A549 (cell line): ENCODE measurements around the gene ICAM2. TPM values are rescaled to one million over a fixed set of nuclear protein-coding genes. Genes with fewer than 3 reads are reported as not detected.

Source experiments
- ATAC-seq, 2 experiments: fragments of 200-7000 bp in 1 of 2; fragments of >200 bp in 1 of 2; cut with Nextera tagmentation in 1 of 2; cut with Tn5 transposase in 1 of 2; 3 replicates each; pipeline versions ENCODE4 v1.8.0 to v1.9.1; 2018 to 2020; ENCODE audit warnings: mild to moderate bottlenecking in 1 of 2, moderate library complexity in 1 of 2
- CTCF ChIA-PET: fragments of 300-600 bp; sonication (Branson Sonifier 250); formaldehyde crosslinking; extraction: SDS; loops from one replicate; lab custom pipeline; 2021; ENCODE audit warnings: antibody characterized with exemption, inconsistent platforms; lab: Yijun Ruan, JAX
- POLR2A ChIA-PET: fragments of 350-600 bp; formaldehyde crosslinking; extraction: SDS; loops from one replicate; lab custom pipeline; 2021; ENCODE audit warnings: antibody characterized with exemption, inconsistent platforms; lab: Yijun Ruan, JAX
- DNase-seq, 2 experiments: peaks; one replicate each; pipeline versions ENCODE4 v3.0.0 to v3.0.0-alpha.2; 2011 to 2016; ENCODE audit warnings: low read depth in 1 of 2, low spot score in 1 of 2
- FAIRE-seq: peaks from 2 replicates; lab custom pipeline; 2011; peaks lifted over from hg19 to GRCh38; lab: Jason Lieb, UNC
- H3K27ac ChIP-seq, 2 experiments: fragments of >200 bp; sonication (Bioruptor Twin); formaldehyde crosslinking; 3 replicates each; pipeline ENCODE4 v1.5.1; 2016 to 2017
- H3K4me1 ChIP-seq: fragments of >200 bp; sonication (Bioruptor Twin); formaldehyde crosslinking; 3 replicates; pipeline ENCODE4 v1.6.1; 2016
- H3K4me2 ChIP-seq: fragments of >200 bp; sonication (Bioruptor Twin); formaldehyde crosslinking; 3 replicates; pipeline ENCODE4 v1.6.1; 2016
- H3K4me3 ChIP-seq: fragments of >200 bp; sonication (Bioruptor Twin); formaldehyde crosslinking; 3 replicates; pipeline ENCODE4 v1.5.1; 2016
- H3K9me3 ChIP-seq: fragments of >200 bp; sonication (Bioruptor Twin); formaldehyde crosslinking; 3 replicates; pipeline ENCODE4 v1.6.1; 2016
- CHD2 ChIP-seq: fragments of 150-350 bp; IDR thresholded peaks from 2 replicates; pipeline ENCODE4 v1.6.1; 2014; ENCODE audit warnings: low read length; ENCODE audit not compliant: partially characterized antibody
- EHMT2 ChIP-seq: fragments of 200-600 bp; sonication (generic); IDR thresholded peaks from 2 replicates; pipeline ENCODE4 v1.6.1; 2016; ENCODE audit warnings: antibody characterized with exemption, low read depth, mild to moderate bottlenecking, moderate library complexity
- EP300 ChIP-seq, 2 experiments: fragments of >200 bp; sonication (Bioruptor Twin); formaldehyde crosslinking; IDR thresholded peaks; 2 replicates in 1 of 2; 3 replicates in 1 of 2; pipeline ENCODE4 v1.6.1; 2016 to 2017
- ESRRA ChIP-seq: fragments of 150-350 bp; IDR thresholded peaks from 2 replicates; pipeline ENCODE4 v1.6.1; 2014; ENCODE audit warnings: mild to moderate bottlenecking, low read length, borderline replicate concordance
- FOSL2 ChIP-seq, 2 experiments: fragments of 450-650 bp in 1 of 2; fragments of >200 bp in 1 of 2; sonication (Bioruptor Twin) in 1 of 2; formaldehyde crosslinking; IDR thresholded peaks; 2 replicates each; pipeline versions ENCODE4 v1.5.0 to v1.6.1; 2016 to 2020; ENCODE audit warnings: mild to moderate bottlenecking in 1 of 2, moderate library complexity in 1 of 2
- FOXS1 ChIP-seq: fragments of 250-450 bp; sonication (Bioruptor Pico); IDR thresholded peaks from 2 replicates; pipeline ENCODE4 v1.5.0; 2020; ENCODE audit warnings: mild to moderate bottlenecking, moderate library complexity
- GATA3 ChIP-seq: IDR thresholded peaks from 2 replicates; pipeline ENCODE4 v1.6.1; 2012; ENCODE audit warnings: borderline replicate concordance
- HOXA7 ChIP-seq: fragments of 250-450 bp; sonication (Bioruptor Pico); IDR thresholded peaks from 2 replicates; pipeline ENCODE4 v1.5.0; 2020; ENCODE audit warnings: mild to moderate bottlenecking, moderate library complexity
- KDM5A ChIP-seq: fragments of 200-600 bp; sonication (generic); IDR thresholded peaks from 2 replicates; pipeline ENCODE4 v1.6.1; 2016; ENCODE audit warnings: antibody characterized with exemption, mild to moderate bottlenecking
- NPAS2 ChIP-seq: fragments of 250-450 bp; sonication (Bioruptor Pico); IDR thresholded peaks from 2 replicates; pipeline ENCODE4 v1.8.0; 2022; ENCODE audit warnings: mild to moderate bottlenecking, moderate library complexity, borderline replicate concordance
- NR3C1 ChIP-seq: fragments of >200 bp; sonication (Bioruptor Twin); formaldehyde crosslinking; IDR thresholded peaks from 3 replicates; pipeline ENCODE4 v1.6.1; 2017
- PHF8 ChIP-seq: fragments of 200-600 bp; sonication (generic); IDR thresholded peaks from 2 replicates; pipeline ENCODE4 v1.6.1; 2016; ENCODE audit warnings: low read depth, mild to moderate bottlenecking, antibody characterized with exemption, moderate library complexity, borderline replicate concordance
- RAD21 ChIP-seq, 2 experiments: fragments of >200 bp in 1 of 2; sonication (Bioruptor Twin) in 1 of 2; formaldehyde crosslinking in 1 of 2; IDR thresholded peaks in 1 of 2; conservative IDR thresholded peaks in 1 of 2; 2 replicates in 1 of 2; 3 replicates in 1 of 2; pipeline ENCODE4 v1.6.1; 2012 to 2018; ENCODE audit warnings: inconsistent platforms in 1 of 2
- RARB ChIP-seq: fragments of 250-450 bp; sonication (Bioruptor Pico); IDR thresholded peaks from 2 replicates; pipeline ENCODE4 v1.8.0; 2021; ENCODE audit warnings: mild to moderate bottlenecking, moderate library complexity
- RCOR1 ChIP-seq: fragments of 150-350 bp; IDR thresholded peaks from 2 replicates; pipeline ENCODE4 v1.6.1; 2014; ENCODE audit warnings: antibody characterized with exemption, low read length, low read depth
- SMC3 ChIP-seq: fragments of >200 bp; sonication (Bioruptor Twin); formaldehyde crosslinking; IDR thresholded peaks from 3 replicates; pipeline ENCODE4 v1.6.1; 2018; ENCODE audit warnings: inconsistent platforms
- SREBF2 ChIP-seq: fragments of 450-650 bp; IDR thresholded peaks from 2 replicates; pipeline ENCODE4 v1.6.1; 2014; ENCODE audit warnings: mild to moderate bottlenecking, moderate library complexity
- TFCP2L1 ChIP-seq: fragments of 250-450 bp; sonication (Bioruptor Pico); IDR thresholded peaks from 2 replicates; pipeline ENCODE4 v1.5.0; 2021; ENCODE audit warnings: mild to moderate bottlenecking
- TP53 ChIP-seq: fragments of 250-450 bp; sonication (Bioruptor Pico); IDR thresholded peaks from 2 replicates; pipeline ENCODE4 v1.5.0; 2021; ENCODE audit warnings: mild to moderate bottlenecking, moderate library complexity
- ZNF302 ChIP-seq: fragments of 250-450 bp; sonication (Bioruptor Pico); IDR thresholded peaks from 2 replicates; pipeline ENCODE4 v1.9.0; 2021; ENCODE audit warnings: inconsistent platforms, mild to moderate bottlenecking, moderate library complexity
- WGBS: methylation state at CpG from one replicate; pipeline ENCODE4 v1.1.6; 2017; ENCODE audit errors: missing lambda C conversion rate; 5-methylcytosine and 5-hydroxymethylcytosine counted together
- polyA plus RNA-seq, 4 experiments: library from polyadenylated mRNA; depleted of rRNA in 3 of 4; stranded (reverse); fragments of >200 nt; fragmentation: RNase III in 1 of 4; extraction: RNeasy Plus Mini Kit Qiagen cat#74134 plus additional on column Dnase treatment in 1 of 4; gene quantifications; 2 replicates in 3 of 4; 3 replicates in 1 of 4; pipeline ENCODE4 v1.2.3, GENCODE V29; 2011 to 2017
- TF ChIP-seq, protein P1 (sequence below): fragments of >200 bp; sonication (Bioruptor Twin); formaldehyde crosslinking; IDR thresholded peaks from 3 replicates; pipeline ENCODE4 v1.6.1; 2016
- TF ChIP-seq, protein P2 (sequence below): IDR thresholded peaks from 2 replicates; pipeline ENCODE4 v1.6.1; 2012
- TF ChIP-seq, protein P3 (sequence below): fragments of 200-600 bp; sonication (generic); IDR thresholded peaks from 2 replicates; pipeline ENCODE4 v1.6.1; 2016; ENCODE audit warnings: antibody characterized with exemption, mild to moderate bottlenecking, moderate library complexity

The ICAM2 gene
- polyA plus RNA-seq, 2 of the 4 experiments (the other 2 are of a cell fraction), result not detected

DNA sequence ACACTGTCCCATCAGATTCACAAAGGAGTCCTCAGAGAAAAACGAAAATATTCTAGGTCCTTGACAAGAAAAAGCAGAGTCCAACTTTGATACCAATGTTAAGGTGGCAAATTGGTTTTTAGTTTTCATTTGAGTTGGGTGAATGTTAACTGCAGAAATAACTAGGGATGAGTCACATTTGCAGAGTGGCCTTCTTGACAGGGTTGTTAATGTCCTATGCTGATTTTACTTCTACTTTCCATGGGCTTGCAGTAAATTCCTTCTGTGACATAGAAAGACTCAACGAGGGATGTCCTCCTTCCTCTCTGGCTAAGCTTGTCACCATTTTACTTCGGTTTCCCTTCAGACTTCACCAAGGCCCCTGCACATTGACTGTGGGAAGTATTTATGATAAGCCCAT is 47.2 kb upstream of the ICAM2 start:
- peaks cover 18% of the 10 kb centered on the region for H3K9me3 ChIP-seq
- CTCF ChIA-PET, result interaction anchor here (1.8 to 2.0 kb wide), 2 partner anchors 38 to 66 kb away, joined by 5 to 14 read pairs; no protein-coding TSS in a partner anchor
- H3K4me3 ChIP-seq, result no peak overlapping the region
- FAIRE-seq (no peak), DNase-seq (no peak), ATAC-seq (no peak)
- TF ChIP-seq FOSL2 (IDR thresholded peaks at IDR 0.05), result no peak
- peak; percentile 14; the same call in 1 of the 2 replicates for TF ChIP-seq FOSL2 (CRISPR knock-in tag; IDR thresholded peaks at IDR 0.05)
- TF ChIP-seq EHMT2, result no peak
- TF ChIP-seq, protein P1, sequence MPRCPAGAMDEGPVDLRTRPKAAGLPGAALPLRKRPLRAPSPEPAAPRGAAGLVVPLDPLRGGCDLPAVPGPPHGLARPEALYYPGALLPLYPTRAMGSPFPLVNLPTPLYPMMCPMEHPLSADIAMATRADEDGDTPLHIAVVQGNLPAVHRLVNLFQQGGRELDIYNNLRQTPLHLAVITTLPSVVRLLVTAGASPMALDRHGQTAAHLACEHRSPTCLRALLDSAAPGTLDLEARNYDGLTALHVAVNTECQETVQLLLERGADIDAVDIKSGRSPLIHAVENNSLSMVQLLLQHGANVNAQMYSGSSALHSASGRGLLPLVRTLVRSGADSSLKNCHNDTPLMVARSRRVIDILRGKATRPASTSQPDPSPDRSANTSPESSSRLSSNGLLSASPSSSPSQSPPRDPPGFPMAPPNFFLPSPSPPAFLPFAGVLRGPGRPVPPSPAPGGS, result no peak
- no peak for TF ChIP-seq ESRRA
- 84% methylated on average over 3 of the region's 3 CpGs for WGBS
- no peak overlapping the region for H3K27ac ChIP-seq
- POLR2A ChIA-PET, result no interaction called here
- H3K4me2 ChIP-seq, result no peak overlapping the region
- no peaks in the 10 kb centered on the region for H3K4me1 ChIP-seq

DNA sequence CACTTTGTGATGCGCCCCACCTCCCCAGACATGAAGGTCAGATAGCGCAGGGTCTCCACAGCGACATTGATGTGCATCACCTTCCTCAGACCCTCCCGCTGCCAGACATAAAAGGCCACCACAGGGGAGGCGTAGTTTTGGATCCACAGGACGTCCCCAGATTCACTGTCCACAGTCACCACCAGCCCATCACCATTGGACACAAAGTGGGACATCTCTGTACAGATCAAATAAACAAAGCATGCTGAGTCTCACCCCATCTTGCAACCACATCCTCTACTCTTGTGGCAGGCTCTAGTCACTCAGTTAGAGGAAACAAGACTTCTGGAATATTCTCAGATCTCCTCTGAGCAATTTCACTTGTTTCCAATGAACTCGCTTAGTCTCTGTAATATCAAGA is 46.3 kb upstream of the ICAM2 start:
- TF ChIP-seq TP53 (CRISPR knock-in tag) (no peak), RAD21 (conservative IDR thresholded peaks at IDR 0.05 in 1 of 2, IDR thresholded peaks at IDR 0.05 in 1 of 2) (no peak), SREBF2 (no peak), NR3C1 (no peak), HOXA7 (CRISPR knock-in tag) (no peak), KDM5A (no peak), NPAS2 (CRISPR knock-in tag) (no peak), GATA3 (no peak), CHD2 (no peak), RCOR1 (no peak), ZNF302 (CRISPR knock-in tag) (no peak), TFCP2L1 (CRISPR knock-in tag) (no peak), EP300 (IDR thresholded peaks at IDR 0.05) (no peak), RARB (CRISPR knock-in tag) (no peak), FOXS1 (CRISPR knock-in tag) (no peak), PHF8 (no peak), SMC3 (no peak)
- TF ChIP-seq, protein P2, sequence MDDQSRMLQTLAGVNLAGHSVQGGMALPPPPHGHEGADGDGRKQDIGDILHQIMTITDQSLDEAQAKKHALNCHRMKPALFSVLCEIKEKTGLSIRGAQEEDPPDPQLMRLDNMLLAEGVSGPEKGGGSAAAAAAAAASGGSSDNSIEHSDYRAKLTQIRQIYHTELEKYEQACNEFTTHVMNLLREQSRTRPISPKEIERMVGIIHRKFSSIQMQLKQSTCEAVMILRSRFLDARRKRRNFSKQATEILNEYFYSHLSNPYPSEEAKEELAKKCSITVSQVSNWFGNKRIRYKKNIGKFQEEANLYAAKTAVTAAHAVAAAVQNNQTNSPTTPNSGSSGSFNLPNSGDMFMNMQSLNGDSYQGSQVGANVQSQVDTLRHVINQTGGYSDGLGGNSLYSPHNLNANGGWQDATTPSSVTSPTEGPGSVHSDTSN, result no peak
- TF ChIP-seq, protein P3, sequence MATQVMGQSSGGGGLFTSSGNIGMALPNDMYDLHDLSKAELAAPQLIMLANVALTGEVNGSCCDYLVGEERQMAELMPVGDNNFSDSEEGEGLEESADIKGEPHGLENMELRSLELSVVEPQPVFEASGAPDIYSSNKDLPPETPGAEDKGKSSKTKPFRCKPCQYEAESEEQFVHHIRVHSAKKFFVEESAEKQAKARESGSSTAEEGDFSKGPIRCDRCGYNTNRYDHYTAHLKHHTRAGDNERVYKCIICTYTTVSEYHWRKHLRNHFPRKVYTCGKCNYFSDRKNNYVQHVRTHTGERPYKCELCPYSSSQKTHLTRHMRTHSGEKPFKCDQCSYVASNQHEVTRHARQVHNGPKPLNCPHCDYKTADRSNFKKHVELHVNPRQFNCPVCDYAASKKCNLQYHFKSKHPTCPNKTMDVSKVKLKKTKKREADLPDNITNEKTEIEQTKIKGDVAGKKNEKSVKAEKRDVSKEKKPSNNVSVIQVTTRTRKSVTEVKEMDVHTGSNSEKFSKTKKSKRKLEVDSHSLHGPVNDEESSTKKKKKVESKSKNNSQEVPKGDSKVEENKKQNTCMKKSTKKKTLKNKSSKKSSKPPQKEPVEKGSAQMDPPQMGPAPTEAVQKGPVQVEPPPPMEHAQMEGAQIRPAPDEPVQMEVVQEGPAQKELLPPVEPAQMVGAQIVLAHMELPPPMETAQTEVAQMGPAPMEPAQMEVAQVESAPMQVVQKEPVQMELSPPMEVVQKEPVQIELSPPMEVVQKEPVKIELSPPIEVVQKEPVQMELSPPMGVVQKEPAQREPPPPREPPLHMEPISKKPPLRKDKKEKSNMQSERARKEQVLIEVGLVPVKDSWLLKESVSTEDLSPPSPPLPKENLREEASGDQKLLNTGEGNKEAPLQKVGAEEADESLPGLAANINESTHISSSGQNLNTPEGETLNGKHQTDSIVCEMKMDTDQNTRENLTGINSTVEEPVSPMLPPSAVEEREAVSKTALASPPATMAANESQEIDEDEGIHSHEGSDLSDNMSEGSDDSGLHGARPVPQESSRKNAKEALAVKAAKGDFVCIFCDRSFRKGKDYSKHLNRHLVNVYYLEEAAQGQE, result no peak
- H3K4me2 ChIP-seq, result no peak overlapping the region
- H3K4me3 ChIP-seq, result no peak overlapping the region
- ChIA-PET POLR2A (no interaction called here), CTCF (interaction anchor here (0.6 to 8.3 kb wide), 4 partner anchors 8 to 67 kb away, joined by 3 to 118 read pairs (median 62); no protein-coding TSS in a partner anchor)
- WGBS, result 86% methylated on average over 7 of the region's 7 CpGs
- FAIRE-seq (no peak), DNase-seq (no peak), ATAC-seq (no peak)
- H3K4me1 ChIP-seq, result no peaks in the 10 kb centered on the region
- no peak overlapping the region for H3K27ac ChIP-seq
- peaks cover 18% of the 10 kb centered on the region for H3K9me3 ChIP-seq
